GM18505 (cell line): ENCODE data around the gene ADK.

ENCODE experiments used
- ATAC-seq: cut with Tn5 transposase; IDR thresholded peaks from one replicate; pipeline ENCODE4 v1.9.1; 2021; ENCODE audit not compliant: unreplicated experiment
- POLR2A ChIP-seq: IDR thresholded peaks from 4 replicates; pipeline ENCODE4 v1.6.1; 2011; ENCODE audit warnings: borderline replicate concordance; ENCODE audit not compliant: insufficient read depth, insufficient read length; ENCODE audit errors: extremely low read depth

Gene ADK

DNA sequence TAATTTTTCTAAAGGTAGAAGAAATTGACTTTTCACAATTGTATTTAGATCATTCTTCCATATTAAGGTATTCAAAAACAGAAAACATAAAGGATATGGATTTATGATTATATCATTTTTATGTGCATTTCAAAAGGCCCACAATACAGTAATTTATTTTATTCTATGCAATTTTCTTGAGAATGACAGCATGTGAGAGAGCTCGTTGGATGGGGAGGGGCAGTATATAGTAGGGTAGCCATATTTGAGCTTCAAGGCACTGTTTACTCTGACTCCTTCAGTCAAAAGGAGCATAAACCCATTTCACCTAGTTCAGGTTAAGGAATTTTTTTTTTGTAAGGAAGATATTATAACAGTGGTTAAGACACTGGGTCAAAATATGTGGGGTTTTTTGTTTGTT, 534.5 kb downstream of the ADK start:
- no peak for TF ChIP-seq POLR2A
- ATAC-seq: no peak

DNA sequence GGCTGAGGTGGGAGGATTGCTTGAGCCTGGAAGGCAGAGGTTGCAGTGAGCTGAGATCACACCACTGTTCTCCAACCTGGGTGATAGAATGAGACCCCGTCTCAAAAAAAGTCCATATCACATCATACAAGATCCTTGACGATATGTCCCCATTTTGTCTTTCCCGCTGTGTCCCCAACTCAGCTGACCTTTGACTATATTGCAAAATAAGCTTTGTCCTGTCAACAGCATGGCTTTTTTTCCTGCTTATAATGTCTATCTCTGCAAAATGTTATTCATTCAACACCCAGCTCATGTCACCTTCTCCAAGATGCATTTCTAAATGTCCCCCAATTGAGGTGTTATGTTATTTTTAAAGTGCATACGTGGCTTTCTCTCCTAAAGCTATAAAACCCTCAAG, 539.4 kb downstream of the ADK start:
- no peak for TF ChIP-seq POLR2A
- ATAC-seq: no peak

DNA sequence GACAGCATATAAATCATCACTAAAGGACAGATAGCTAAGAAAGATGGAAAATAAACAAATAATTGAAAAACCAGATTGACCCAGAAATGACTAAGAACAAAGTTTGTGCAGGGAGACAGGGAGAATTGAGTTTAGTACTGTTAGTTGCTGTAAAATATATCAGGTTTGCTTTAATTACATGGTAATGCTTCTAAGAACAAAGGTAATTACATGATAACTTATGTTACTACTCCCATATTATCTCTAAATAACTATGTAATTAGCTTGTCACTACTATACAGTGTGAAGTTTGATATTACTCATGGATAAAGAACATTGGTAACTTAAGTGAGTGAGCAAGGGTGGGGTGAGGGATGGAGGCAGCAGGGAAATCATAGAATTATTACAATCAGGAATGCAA, 540.1 kb downstream of the ADK start:
- TF ChIP-seq POLR2A: no peak

DNA sequence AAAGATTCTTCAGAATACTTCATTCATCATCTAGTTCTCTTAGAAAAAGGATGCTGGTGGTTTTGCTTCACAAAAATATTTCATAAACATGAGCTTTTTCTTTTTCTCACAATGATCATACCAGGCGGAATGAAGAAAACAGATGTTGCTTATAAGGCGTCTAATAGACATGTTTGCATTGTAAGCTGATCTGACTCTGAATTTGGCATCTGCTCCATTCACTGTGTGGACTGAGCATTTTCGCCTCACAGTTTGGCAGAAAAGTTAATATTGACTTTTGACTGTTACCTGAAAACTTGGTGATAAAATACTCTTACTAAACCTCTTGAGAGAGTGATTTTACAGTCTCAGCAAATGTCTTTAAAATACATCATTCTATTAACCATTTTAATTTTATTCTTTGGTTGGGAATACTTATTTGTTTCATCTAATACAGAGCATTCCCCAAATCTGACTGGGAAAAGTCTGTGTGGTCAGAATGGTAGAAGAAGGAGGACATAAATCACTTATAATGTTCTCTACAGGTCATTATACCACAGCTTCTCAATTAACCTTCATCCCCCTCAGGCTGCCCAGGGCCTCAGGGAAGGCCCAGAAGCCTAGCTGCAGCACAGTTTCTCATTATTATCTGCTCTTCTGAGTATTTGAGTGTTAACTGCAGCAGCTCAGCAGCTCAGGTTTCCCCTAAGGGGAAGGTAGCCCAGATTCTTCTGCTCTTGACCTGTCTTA, 553.8 kb downstream of the ADK start:
- no peak for TF ChIP-seq POLR2A

More for the DNA sequence above, 540.1 kb downstream of the ADK start:
- ATAC-seq: no peak

GRCh38 chr10:74705358-74705980, 554.4 kb downstream of the ADK start:
- no peak for ATAC-seq
- no peak for TF ChIP-seq POLR2A

More for the DNA sequence above, 553.8 kb downstream of the ADK start:
- ATAC-seq: no peak

- ATAC-seq: no peak
- TF ChIP-seq POLR2A: no peak
Measured at GRCh38 chr10:74706966-74707365, 555.9 kb downstream of the ADK start.

GRCh38 chr10:74708246-74708645, 557.2 kb downstream of the ADK start:
- no peak for TF ChIP-seq POLR2A
- no peak for ATAC-seq

DNA sequence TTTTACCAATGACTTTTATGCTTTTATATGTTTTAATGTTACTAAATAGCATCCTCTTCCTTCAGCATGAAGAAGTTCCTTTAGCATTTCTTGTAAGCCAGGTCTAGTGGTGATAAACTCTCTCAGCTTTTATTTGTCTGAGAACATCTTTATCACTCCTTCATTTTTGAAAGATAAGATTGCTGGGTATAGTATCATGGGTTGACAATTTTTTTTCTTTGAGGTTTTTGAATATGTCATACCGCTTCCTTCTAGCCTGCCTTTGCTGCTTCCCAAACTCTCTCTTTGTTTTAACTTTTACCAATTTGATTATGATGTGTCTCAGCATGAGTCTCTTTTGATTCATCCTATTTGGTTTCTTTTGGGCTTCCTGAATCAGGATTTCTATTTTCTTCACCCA, 567.2 kb downstream of the ADK start:
- no peak for ATAC-seq
- TF ChIP-seq POLR2A: no peak

GRCh38 chr10:74728225-74728624, 577.2 kb downstream of the ADK start:
- TF ChIP-seq POLR2A: no peak
- ATAC-seq: no peak

GRCh38 chr10:74730246-74730645, 579.2 kb downstream of the ADK start:
- no peak for ATAC-seq
- no peak for TF ChIP-seq POLR2A

- TF ChIP-seq POLR2A: no peak
- no peak for ATAC-seq
Measured at GRCh38 chr10:74733612-74734011, 582.6 kb downstream of the ADK start.

- TF ChIP-seq POLR2A: no peak
Measured at GRCh38 chr10:74736029-74736428, 585.0 kb downstream of the ADK start.

GRCh38 chr10:74738052-74738451, 587.0 kb downstream of the ADK start:
- no peak for ATAC-seq
- no peak for TF ChIP-seq POLR2A

More at GRCh38 chr10:74736029-74736428, 585.0 kb downstream of the ADK start:
- no peak for ATAC-seq

DNA sequence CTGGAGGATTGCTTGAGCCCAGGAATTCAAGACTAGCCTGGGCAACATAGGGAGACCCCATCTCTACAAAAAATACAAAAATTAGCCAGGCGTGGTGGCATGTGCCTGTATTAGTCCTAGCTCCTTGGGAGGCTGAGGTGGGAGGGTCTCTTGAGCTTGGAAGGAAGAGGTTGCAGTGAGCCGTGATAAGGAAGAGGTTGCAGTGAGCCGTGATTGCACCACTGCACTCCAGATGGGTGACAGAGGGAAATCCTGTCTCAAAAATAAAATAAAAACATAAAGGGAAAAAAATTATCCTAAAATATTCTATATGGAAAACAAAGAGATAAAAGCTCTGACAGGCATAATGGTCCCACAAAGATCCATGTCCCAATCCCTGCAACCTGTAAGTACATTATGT, 587.5 kb downstream of the ADK start:
- no peak for ATAC-seq
- no peak for TF ChIP-seq POLR2A

DNA sequence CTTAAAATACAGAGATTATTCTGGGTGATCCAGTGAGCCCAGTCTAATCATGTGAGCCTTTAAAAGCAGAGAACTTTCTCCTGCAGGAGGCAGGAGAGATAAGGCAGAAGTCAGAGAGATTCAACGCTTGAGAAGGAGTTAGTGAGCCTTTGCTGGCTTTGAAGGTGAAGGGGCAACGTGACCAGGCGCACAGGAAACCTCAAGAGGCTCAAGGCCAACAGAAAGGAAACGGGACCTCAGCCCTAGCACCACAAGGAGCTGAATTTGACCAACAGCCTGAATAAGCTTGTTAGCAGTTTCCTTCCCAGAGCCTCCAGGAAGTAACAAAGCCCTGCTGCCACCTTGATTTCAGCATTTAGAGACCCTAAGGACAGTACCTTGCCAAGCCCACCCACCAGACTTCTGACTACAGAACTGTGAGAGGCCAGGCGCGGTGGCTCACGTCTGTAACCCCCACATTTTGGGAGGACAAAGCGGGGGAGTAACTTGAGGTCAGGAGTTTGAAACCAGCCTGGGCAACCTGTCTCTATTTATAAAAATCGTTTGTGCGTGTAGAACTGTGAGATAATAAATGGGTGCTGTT, 588.1 kb downstream of the ADK start:
- peak; percentile 78 for ATAC-seq
- peak; percentile 51 for TF ChIP-seq POLR2A

GRCh38 chr10:74743401-74743800, 592.4 kb downstream of the ADK start:
- ATAC-seq: no peak
- no peak for TF ChIP-seq POLR2A
